IMR-90 (cell line): Measurements from ENCODE around the gene CD2BP2. TPM values are rescaled to one million over a fixed set of nuclear protein-coding genes. Genes with fewer than 3 reads are reported as not detected.

ENCODE experiments used
- ATAC-seq: fragments of 200-7000 bp; cut with Tn5 transposase; 2 replicates; pipeline ENCODE4 v1.9.1; 2020; ENCODE audit warnings: low read depth, mild to moderate bottlenecking, moderate library complexity
- BruUV-seq: library from RNA; stranded (reverse); fragments of 400-500 nt; replicated peaks from 2 replicates; lab custom pipeline; 2021; lab: Mats Ljungman, UMichigan
- CTCF ChIA-PET: fragments of 300-600 bp; formaldehyde crosslinking; extraction: SDS; loops from one replicate; lab custom pipeline; 2021; ENCODE audit warnings: antibody characterized with exemption; lab: Yijun Ruan, JAX
- POLR2A ChIA-PET: fragments of 300-600 bp; sonication (Branson Sonifier 250); formaldehyde crosslinking; loops from one replicate; lab custom pipeline; 2022; ENCODE audit warnings: antibody characterized with exemption; ENCODE audit not compliant: unreplicated experiment; lab: Charles Lee
- DNase-seq: peaks from one replicate; pipeline ENCODE4 v3.0.0; 2013
- H2AFZ ChIP-seq: replicated peaks from 2 replicates; pipeline ENCODE3; 2013; ENCODE audit warnings: low read length, mild to moderate bottlenecking; ENCODE audit not compliant: poor library complexity
- H2AK5ac ChIP-seq: 2 replicates; pipeline ENCODE4 v1.6.1; 2013; ENCODE audit warnings: low read depth, low read length, inconsistent platforms
- H2AK9ac ChIP-seq: replicated peaks from 2 replicates; pipeline ENCODE3; 2013; ENCODE audit warnings: mild to moderate bottlenecking, low read depth, low read length, moderate library complexity; ENCODE audit not compliant: poor library complexity
- H2BK120ac ChIP-seq: 2 replicates; pipeline ENCODE4 v1.6.1; 2013; ENCODE audit warnings: low read depth, low read length, inconsistent platforms
- H2BK15ac ChIP-seq: 3 replicates; pipeline ENCODE4 v1.6.1; 2013; ENCODE audit warnings: low read depth, low read length, inconsistent platforms
- H2BK20ac ChIP-seq: 2 replicates; pipeline ENCODE4 v1.6.1; 2013; ENCODE audit warnings: low read depth, mild to moderate bottlenecking, inconsistent platforms, low read length, moderate library complexity
- H2BK5ac ChIP-seq: 2 replicates; pipeline ENCODE4 v1.6.1; 2013; ENCODE audit warnings: mild to moderate bottlenecking, low read depth, low read length, inconsistent platforms; ENCODE audit not compliant: poor library complexity, severe bottlenecking
- H3K14ac ChIP-seq: replicated peaks from 2 replicates; pipeline ENCODE4 v1.6.1; 2013; ENCODE audit warnings: low read depth, low read length, inconsistent platforms
- H3K18ac ChIP-seq: 2 replicates; pipeline ENCODE4 v1.6.1; 2013; ENCODE audit warnings: low read depth, low read length, control low read depth
- H3K23ac ChIP-seq: 2 replicates; pipeline ENCODE4 v1.6.1; 2013; ENCODE audit warnings: low read depth, low read length, inconsistent platforms
- H3K27ac ChIP-seq: 2 replicates; pipeline ENCODE4 v1.5.1; 2013; ENCODE audit warnings: mild to moderate bottlenecking, control low read depth, low read length; ENCODE audit not compliant: insufficient read depth
- H3K27me3 ChIP-seq: 2 replicates; pipeline ENCODE4 v1.6.1; 2013; ENCODE audit warnings: low read length; ENCODE audit not compliant: control insufficient read depth, insufficient read depth
- H3K36me3 ChIP-seq: 2 replicates; pipeline ENCODE4 v1.6.1; 2013; ENCODE audit warnings: low read length, mixed read lengths; ENCODE audit not compliant: control insufficient read depth, insufficient read depth
- H3K4ac ChIP-seq: 2 replicates; pipeline ENCODE4 v1.6.1; 2013; ENCODE audit warnings: low read depth, low read length, inconsistent platforms
- H3K4me1 ChIP-seq: 2 replicates; pipeline ENCODE4 v1.6.1; 2013; ENCODE audit warnings: low read length, mixed read lengths; ENCODE audit not compliant: control insufficient read depth, insufficient read depth
- H3K4me2 ChIP-seq: 2 replicates; pipeline ENCODE4 v1.6.1; 2013; ENCODE audit warnings: low read depth, mild to moderate bottlenecking, control low read depth, low read length, moderate library complexity
- H3K4me3 ChIP-seq: 2 replicates; pipeline ENCODE4 v1.5.1; 2013; ENCODE audit warnings: low read depth, mild to moderate bottlenecking, control low read depth, low read length, moderate library complexity; ENCODE audit not compliant: insufficient read depth
- H3K56ac ChIP-seq: 2 replicates; pipeline ENCODE4 v1.6.1; 2013; ENCODE audit warnings: low read length, inconsistent platforms; ENCODE audit not compliant: insufficient read depth; ENCODE audit errors: extremely low read depth
- H3K79me1 ChIP-seq, 2 experiments: 2 replicates each; pipeline ENCODE4 v1.6.1; 2013; ENCODE audit warnings: low read length in 2 of 2, inconsistent platforms in 1 of 2, low read depth in 1 of 2
- H3K9ac ChIP-seq: 2 replicates; pipeline ENCODE4 v1.6.1; 2013; ENCODE audit warnings: low read depth, low read length, control low read depth
- H3K9me1 ChIP-seq: 2 replicates; pipeline ENCODE4 v1.6.1; 2013; ENCODE audit warnings: low read length, inconsistent platforms; ENCODE audit not compliant: insufficient read depth
- H3K9me3 ChIP-seq: 2 replicates; pipeline ENCODE4 v1.6.1; 2013; ENCODE audit warnings: low read length; ENCODE audit not compliant: control insufficient read depth, insufficient read depth
- H4K20me1 ChIP-seq: 2 replicates; pipeline ENCODE4 v1.6.1; 2013; ENCODE audit warnings: low read length, inconsistent platforms; ENCODE audit not compliant: insufficient read depth
- H4K5ac ChIP-seq: 2 replicates; pipeline ENCODE4 v1.6.1; 2013; ENCODE audit warnings: mild to moderate bottlenecking, low read depth, low read length, control low read depth
- H4K8ac ChIP-seq, 2 experiments: 2 replicates each; pipeline ENCODE4 v1.6.1; 2013; ENCODE audit warnings: low read depth in 2 of 2, low read length in 2 of 2, control low read depth in 1 of 2, inconsistent platforms in 1 of 2
- H4K91ac ChIP-seq: 2 replicates; pipeline ENCODE4 v1.6.1; 2013; ENCODE audit warnings: low read depth, low read length, inconsistent platforms; ENCODE audit not compliant: insufficient read depth
- RFX5 ChIP-seq: IDR thresholded peaks from 2 replicates; pipeline ENCODE4 v1.8.0; 2012; ENCODE audit warnings: low read depth, mild to moderate bottlenecking, low read length, moderate library complexity
- WGBS, 2 experiments: methylation state at CpG; one replicate each; pipeline versions ENCODE4 v1.1.5 to v1.1.7; 2013; ENCODE audit warnings: missing lambda C conversion rate in 2 of 2; ENCODE audit not compliant: insufficient read length in 1 of 2; ENCODE audit errors: extremely low coverage in 2 of 2; 5-methylcytosine and 5-hydroxymethylcytosine counted together
- dilution Hi-C: fragments of 300-500 bp; cut with HindIII; formaldehyde crosslinking; loops from one replicate; pipeline ENCODE4 v1.14.3; 2018; ENCODE audit warnings: low sequenced_read_pairs; ENCODE audit not compliant: unreplicated experiment
- in situ Hi-C: fragments of 300-500 bp; cut with MboI; formaldehyde crosslinking; loops from 3 replicates; pipeline ENCODE4 v1.14.3; 2019; ENCODE audit warnings: low sequenced_read_pairs, inconsistent platforms, mixed read lengths
- intact Hi-C: fragments of 100-400 bp; cut with micrococcal nuclease; formaldehyde crosslinking; loops from 2 replicates; pipeline ENCODE4 v1.10.0; 2022
- polyA plus RNA-seq, 3 experiments: library from polyadenylated mRNA; depleted of rRNA; stranded (reverse); fragments of >200 nt; gene quantifications; 2 replicates each; pipeline ENCODE4 v1.2.3, GENCODE V29; 2012; ENCODE audit warnings: low replicate concordance in 1 of 3
- total RNA-seq: library from RNA; depleted of rRNA; stranded (reverse); fragments of >200 nt; gene quantifications from 2 replicates; pipeline ENCODE4 v1.2.3, GENCODE V29; 2012

Gene CD2BP2
- total and polyA plus RNA-seq, 2 of the 4 experiments (the other 2 are of a cell fraction) = 29.6 to 41.1 TPM

DNA sequence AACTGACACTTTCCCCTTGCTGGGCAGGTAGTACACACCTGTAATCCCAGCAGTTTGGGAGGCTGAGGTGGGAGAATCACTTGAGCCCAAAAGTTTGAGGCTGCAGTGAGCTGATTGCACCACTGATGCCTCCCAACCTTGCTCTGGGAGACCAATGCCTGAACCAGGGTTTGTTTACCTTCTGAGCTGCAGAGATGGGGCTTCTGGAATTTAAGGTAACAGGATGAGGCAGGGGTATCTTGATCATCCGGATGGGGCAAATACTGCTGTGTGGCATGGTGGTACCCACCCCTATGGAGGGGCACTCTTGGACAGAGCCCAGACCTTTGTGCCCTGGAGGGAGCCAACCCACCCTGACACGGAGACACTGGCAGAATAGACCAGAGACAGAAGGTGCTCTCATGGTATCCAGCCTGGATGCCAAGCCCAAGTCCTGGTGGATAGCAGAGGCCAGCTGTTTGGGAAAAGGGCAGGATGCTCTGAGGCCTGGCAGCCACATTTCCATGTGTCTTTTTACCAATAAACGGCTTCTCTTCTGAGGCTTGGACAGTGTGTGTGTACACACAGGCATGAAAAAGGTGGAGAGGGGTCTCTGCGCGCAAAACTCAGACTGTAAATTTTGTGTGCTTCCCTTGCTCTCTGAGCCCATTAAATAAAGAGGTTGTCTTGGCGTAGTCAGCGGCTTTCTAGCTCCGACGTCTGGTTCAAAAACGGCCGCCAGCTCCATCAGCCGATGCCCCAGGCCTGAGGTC, 44.5 kb upstream of the CD2BP2 start:
- Histone ChIP-seq H2BK5ac (peak overlapping the region; percentile 86), H3K9ac (peak overlapping the region; percentile 78), H3K14ac (peak overlapping the region; percentile 92), H3K18ac (peak overlapping the region; percentile 34), H4K5ac (peak overlapping the region; percentile 47), H3K4me2 (peak overlapping the region; percentile 74), H3K9me1 (peaks cover 4% of the 10 kb centered on the region; the same call in 1 of the 2 replicates), H2BK15ac (peak overlapping the region; percentile 67; the same call in 1 of the 3 replicates), H3K4me1 (peaks cover 6% of the 10 kb centered on the region; the same call in 1 of the 2 replicates), H2BK20ac (peak overlapping the region; percentile 24), H4K91ac (peak overlapping the region; percentile 86), H3K79me1 (peaks cover 0 to 38% of the 10 kb centered on the region in 2 experiments; a peak in 3 of 4 replicates), H3K23ac (peak overlapping the region; percentile 95), H3K4me3 (peak overlapping the region; percentile 68), H2AFZ (peak overlapping the region; percentile 92), H3K9me3 (no peaks in the 10 kb centered on the region), H2AK9ac (peak overlapping the region; percentile 82), H2AK5ac (peak overlapping the region; percentile 84), H3K56ac (peak overlapping the region; percentile 95), H3K27me3 (no peaks in the 10 kb centered on the region), H4K8ac (peak overlapping the region; percentile 78 to 95), H3K36me3 (peaks cover 12% of the 10 kb centered on the region; the same call in 1 of the 2 replicates), H2BK120ac (peak overlapping the region; percentile 81), H3K27ac (peak overlapping the region; percentile 92), H3K4ac (peak overlapping the region; percentile 92), H4K20me1 (no peaks in the 10 kb centered on the region)
- intact Hi-C loops (loop anchor here (10.0 kb wide), 1 partner anchor 305 kb away; the partner anchor contains the start of genes TBX6 and YPEL3), dilution Hi-C loops (no loop called here), in situ Hi-C loops (loop anchor here (10.0 to 25.0 kb wide), 2 partner anchors 212 to 325 kb away; partner anchors contain the start of genes BOLA2B, CORO1A, PPP4C and SLX1A)
- BruUV-seq = no TSS peak
- WGBS, 2 experiments = 13% methylated on average over 8 of the region's 12 CpGs; no CpG with 5 or more reads in 1 of the 2 experiments
- ChIA-PET CTCF (interaction anchor here (0.9 kb wide), 1 partner anchor 10 kb away, joined by 3 read pairs; no protein-coding TSS in a partner anchor), POLR2A (interaction anchor here (0.7 kb wide), 1 partner anchor 29 kb away, joined by 3 read pairs; no protein-coding TSS in a partner anchor)
- no peak for DNase-seq
- ATAC-seq = no peak
- no peak for TF ChIP-seq RFX5
